PFSK-1 (cell line): ENCODE measurements around the gene TSGA10.

ENCODE experiments used
- FOXP2 ChIP-seq: optimal IDR thresholded peaks from 2 replicates; pipeline ENCODE3; 2011; ENCODE audit warnings: borderline replicate concordance, control low read depth, inconsistent platforms; ENCODE audit not compliant: insufficient read depth; ENCODE audit errors: extremely low read length, extremely low read depth
- POLR2AphosphoS5 ChIP-seq: IDR thresholded peaks from 2 replicates; pipeline ENCODE4 v1.6.1; 2012; ENCODE audit warnings: low read depth, mild to moderate bottlenecking, control low read depth, low read length, moderate library complexity
- SIN3A ChIP-seq: IDR thresholded peaks from 2 replicates; pipeline ENCODE4 v1.6.1; 2012; ENCODE audit warnings: mild to moderate bottlenecking, low read length, moderate library complexity, borderline replicate concordance; ENCODE audit not compliant: insufficient read depth
- TAF1 ChIP-seq: IDR thresholded peaks from 2 replicates; pipeline ENCODE4 v1.6.1; 2012; ENCODE audit warnings: low read length, control low read depth, borderline replicate concordance; ENCODE audit not compliant: insufficient read depth
- TF ChIP-seq, protein P1 (sequence below), 2 experiments: IDR thresholded peaks; 2 replicates each; pipeline versions ENCODE4 v1.6.1 to v1.8.0; 2011 to 2012; ENCODE audit warnings: low read depth in 2 of 2, low read length in 2 of 2, control low read depth in 1 of 2, inconsistent platforms in 1 of 2, mild to moderate bottlenecking in 1 of 2, moderate library complexity in 1 of 2; ENCODE audit not compliant: insufficient read depth in 1 of 2

TSGA10 gene

DNA sequence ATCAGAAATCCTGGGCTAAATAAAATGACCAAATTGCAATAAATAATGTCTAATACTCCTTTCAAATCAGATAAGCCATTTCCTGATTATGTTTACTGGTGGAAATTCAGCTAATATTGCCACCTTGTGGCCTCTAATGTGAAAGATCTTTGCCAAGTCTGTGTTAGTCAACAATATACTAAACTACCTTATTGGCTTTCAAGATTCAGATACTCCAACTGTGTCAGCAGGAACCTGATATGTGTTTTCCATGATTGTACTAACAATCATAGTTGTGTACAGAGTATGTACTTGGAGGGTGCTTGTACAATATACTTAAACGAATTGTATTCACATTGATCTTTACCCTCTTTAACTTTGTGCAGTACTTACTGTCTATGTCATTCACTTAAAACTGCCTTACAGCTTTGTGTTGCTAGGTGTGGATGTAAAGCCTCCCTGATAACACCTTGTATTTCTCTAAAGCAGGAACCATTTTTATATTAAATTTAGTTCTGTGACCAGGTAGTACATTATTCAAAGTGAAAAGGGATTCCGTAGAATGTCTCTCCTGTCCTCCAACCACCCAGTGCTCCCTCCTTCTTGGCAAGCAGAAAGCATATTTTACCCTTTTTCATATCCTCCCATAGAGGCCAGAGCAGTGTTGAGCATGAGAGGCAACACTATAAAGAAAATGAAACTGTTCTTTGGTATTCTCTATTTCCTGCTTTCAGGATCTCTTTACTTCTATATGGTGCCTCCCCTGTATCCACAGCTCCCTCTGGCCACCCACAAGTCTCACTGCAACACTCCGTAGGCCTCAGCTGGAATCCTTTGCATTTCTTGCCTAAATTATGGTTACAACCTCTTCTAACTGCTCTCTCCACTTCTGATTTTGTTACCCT lies 88.4 kb downstream of the TSGA10 start:
- no peak for TF ChIP-seq FOXP2

- TF ChIP-seq FOXP2 (no peak), SIN3A (no peak), TAF1 (no peak), POLR2AphosphoS5 (no peak)
- TF ChIP-seq, protein P1, sequence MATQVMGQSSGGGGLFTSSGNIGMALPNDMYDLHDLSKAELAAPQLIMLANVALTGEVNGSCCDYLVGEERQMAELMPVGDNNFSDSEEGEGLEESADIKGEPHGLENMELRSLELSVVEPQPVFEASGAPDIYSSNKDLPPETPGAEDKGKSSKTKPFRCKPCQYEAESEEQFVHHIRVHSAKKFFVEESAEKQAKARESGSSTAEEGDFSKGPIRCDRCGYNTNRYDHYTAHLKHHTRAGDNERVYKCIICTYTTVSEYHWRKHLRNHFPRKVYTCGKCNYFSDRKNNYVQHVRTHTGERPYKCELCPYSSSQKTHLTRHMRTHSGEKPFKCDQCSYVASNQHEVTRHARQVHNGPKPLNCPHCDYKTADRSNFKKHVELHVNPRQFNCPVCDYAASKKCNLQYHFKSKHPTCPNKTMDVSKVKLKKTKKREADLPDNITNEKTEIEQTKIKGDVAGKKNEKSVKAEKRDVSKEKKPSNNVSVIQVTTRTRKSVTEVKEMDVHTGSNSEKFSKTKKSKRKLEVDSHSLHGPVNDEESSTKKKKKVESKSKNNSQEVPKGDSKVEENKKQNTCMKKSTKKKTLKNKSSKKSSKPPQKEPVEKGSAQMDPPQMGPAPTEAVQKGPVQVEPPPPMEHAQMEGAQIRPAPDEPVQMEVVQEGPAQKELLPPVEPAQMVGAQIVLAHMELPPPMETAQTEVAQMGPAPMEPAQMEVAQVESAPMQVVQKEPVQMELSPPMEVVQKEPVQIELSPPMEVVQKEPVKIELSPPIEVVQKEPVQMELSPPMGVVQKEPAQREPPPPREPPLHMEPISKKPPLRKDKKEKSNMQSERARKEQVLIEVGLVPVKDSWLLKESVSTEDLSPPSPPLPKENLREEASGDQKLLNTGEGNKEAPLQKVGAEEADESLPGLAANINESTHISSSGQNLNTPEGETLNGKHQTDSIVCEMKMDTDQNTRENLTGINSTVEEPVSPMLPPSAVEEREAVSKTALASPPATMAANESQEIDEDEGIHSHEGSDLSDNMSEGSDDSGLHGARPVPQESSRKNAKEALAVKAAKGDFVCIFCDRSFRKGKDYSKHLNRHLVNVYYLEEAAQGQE (IDR thresholded peaks at IDR 0.05; ENCODE audit: insufficient read depth in 1 of 2, low read depth in 2 of 2, low read length in 2 of 2) = no peak
These were observed 118.8 kb downstream of the TSGA10 start for GRCh38 chr2:99035920-99036319.

DNA sequence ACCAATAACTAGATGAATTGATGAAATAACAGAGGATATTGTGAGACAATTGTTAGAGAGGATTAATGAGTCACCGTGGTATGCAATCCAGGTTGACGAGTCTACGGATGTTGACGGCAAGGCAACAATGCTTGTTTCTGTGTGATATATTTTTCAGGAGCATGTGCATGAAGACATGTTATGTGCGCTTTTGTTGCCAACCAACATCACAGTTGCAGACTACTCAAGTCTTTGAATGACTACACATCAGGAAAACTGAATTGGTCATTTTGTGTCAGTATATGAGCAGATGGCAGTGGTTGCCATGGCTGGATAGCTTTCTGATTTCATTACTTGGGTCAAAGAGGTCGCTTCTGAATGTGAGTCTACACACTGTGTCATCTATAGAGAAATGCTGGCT lies 122.0 kb downstream of the TSGA10 start:
- TF ChIP-seq POLR2AphosphoS5 (no peak), FOXP2 (no peak), SIN3A (no peak), TAF1 (no peak)
- TF ChIP-seq, protein P1 (IDR thresholded peaks at IDR 0.05; ENCODE audit: insufficient read depth in 1 of 2, low read depth in 2 of 2, low read length in 2 of 2) = no peak

- TF ChIP-seq POLR2AphosphoS5 = no peak
- TF ChIP-seq FOXP2 = no peak
- TF ChIP-seq, protein P1 (IDR thresholded peaks at IDR 0.05; ENCODE audit: insufficient read depth in 1 of 2, low read depth in 2 of 2, low read length in 2 of 2) = no peak
These were observed 122.7 kb downstream of the TSGA10 start for GRCh38 chr2:99032001-99032400.

- TF ChIP-seq TAF1 (no peak), SIN3A (no peak), FOXP2 (no peak), POLR2AphosphoS5 (no peak)
- TF ChIP-seq, protein P1 (IDR thresholded peaks at IDR 0.05; ENCODE audit: insufficient read depth in 1 of 2, low read depth in 2 of 2, low read length in 2 of 2) = no peak
These were observed 123.3 kb downstream of the TSGA10 start for GRCh38 chr2:99031481-99031880.
